Suprapubic skin (tissue), 4 donors: ENCODE measurements around the gene PACRG. TPM values are rescaled to one million over a fixed set of nuclear protein-coding genes. Genes with fewer than 3 reads are reported as not detected.

Source experiments
- DNase-seq, 2 donors: peaks; one replicate each; pipeline ENCODE4 v3.0.0-alpha.2; 2019; ENCODE audit warnings: low spot score in 2 of 2
- H3K27ac ChIP-seq: fragments of 200-600 bp; sonication (generic); one replicate; pipeline ENCODE4 v1.5.1; 2019
- H3K27me3 ChIP-seq: fragments of 200-600 bp; sonication (generic); one replicate; pipeline ENCODE4 v1.5.1; 2019
- H3K36me3 ChIP-seq: fragments of 200-600 bp; sonication (generic); one replicate; pipeline ENCODE4 v1.5.1; 2019
- H3K4me1 ChIP-seq: fragments of 200-600 bp; sonication (generic); one replicate; pipeline ENCODE4 v1.5.1; 2019
- H3K4me3 ChIP-seq: fragments of 200-600 bp; sonication (generic); one replicate; pipeline ENCODE4 v1.5.1; 2019; ENCODE audit warnings: mild to moderate bottlenecking
- H3K9me3 ChIP-seq: fragments of 200-600 bp; sonication (generic); one replicate; pipeline ENCODE4 v1.5.1; 2019
- EP300 ChIP-seq: sonication (generic); formaldehyde crosslinking; IDR thresholded peaks from one replicate; pipeline ENCODE4 v1.6.1; 2017; ENCODE audit warnings: antibody characterized with exemption
- POLR2A ChIP-seq, 2 donors: fragments of 450-650 bp; IDR thresholded peaks; one replicate each; pipeline ENCODE4 v1.6.1; 2017; ENCODE audit warnings: antibody characterized with exemption in 2 of 2, mild to moderate bottlenecking in 2 of 2, moderate library complexity in 2 of 2
- POLR2AphosphoS5 ChIP-seq, 3 donors: sonication (generic); formaldehyde crosslinking; IDR thresholded peaks; one replicate each; pipeline ENCODE4 v1.6.1; 2017; ENCODE audit warnings: antibody characterized with exemption in 3 of 3
- WGBS: methylation state at CpG from one replicate; pipeline ENCODE4 v1.1.5; 2018; 5-methylcytosine and 5-hydroxymethylcytosine counted together
- total RNA-seq, 4 donors: library from RNA; depleted of rRNA; stranded (reverse); fragments of >200 nt; gene quantifications; one replicate each; pipeline ENCODE4 v1.1.0, GENCODE V29; 2016
- TF ChIP-seq, protein P1 (sequence below), 2 donors: fragments of 200-600 bp in 1 of 2; fragments of 450-650 bp in 1 of 2; sonication (generic) in 1 of 2; IDR thresholded peaks; one replicate each; pipeline ENCODE4 v1.5.1; 2016 to 2019; ENCODE audit warnings: antibody characterized with exemption in 2 of 2, mild to moderate bottlenecking in 1 of 2, moderate library complexity in 1 of 2

PACRG gene
- total RNA-seq, 4 donors from 2014 or later, result 1.1 to 2.3 (median 2.0) TPM

DNA sequence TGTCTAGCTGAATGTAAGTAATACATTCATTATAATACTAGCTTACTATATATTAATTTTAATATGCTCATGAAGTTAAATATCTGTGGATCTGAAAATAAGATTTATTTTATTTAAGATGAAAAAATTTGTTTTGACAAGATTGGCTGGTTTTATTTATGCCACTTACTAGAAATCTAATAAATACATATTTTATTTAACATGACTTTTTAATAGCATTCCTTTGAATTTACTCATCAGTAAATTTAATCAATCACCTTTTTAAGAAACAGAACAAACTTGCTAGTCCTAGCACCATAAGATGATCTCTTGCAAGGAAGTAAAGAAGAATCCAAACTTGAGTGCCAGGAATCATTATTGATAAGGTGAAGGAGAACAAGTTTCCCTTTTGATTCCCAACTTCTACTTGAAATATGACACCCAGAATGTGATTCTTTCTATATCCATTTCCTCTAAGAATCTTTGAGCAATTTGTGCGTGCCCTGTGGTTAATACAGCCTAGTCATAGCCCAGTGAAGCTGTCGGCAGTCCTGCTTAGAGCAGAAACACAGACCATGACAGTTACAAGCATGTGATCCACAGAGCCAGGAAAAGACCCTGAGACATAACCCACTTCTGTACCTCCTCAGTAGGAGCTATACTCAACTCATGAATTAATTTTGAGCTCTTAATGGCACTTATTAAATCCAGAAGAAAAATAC is 404.4 kb downstream of the PACRG start:
- H3K9me3 ChIP-seq, result no peaks in the 10 kb centered on the region
- no peaks in the 10 kb centered on the region for H3K4me1 ChIP-seq
- H3K4me3 ChIP-seq, result no peak overlapping the region
- no peak for DNase-seq
- 58% methylated on average over 2 of the region's 2 CpGs for WGBS
- no peaks in the 10 kb centered on the region for H3K36me3 ChIP-seq
- H3K27ac ChIP-seq, result no peak overlapping the region
- H3K27me3 ChIP-seq, result no peaks in the 10 kb centered on the region
- TF ChIP-seq POLR2A (IDR thresholded peaks at IDR 0.05) (no peak), EP300 (no peak), POLR2AphosphoS5 (IDR thresholded peaks at IDR 0.05) (no peak)
- TF ChIP-seq, protein P1, sequence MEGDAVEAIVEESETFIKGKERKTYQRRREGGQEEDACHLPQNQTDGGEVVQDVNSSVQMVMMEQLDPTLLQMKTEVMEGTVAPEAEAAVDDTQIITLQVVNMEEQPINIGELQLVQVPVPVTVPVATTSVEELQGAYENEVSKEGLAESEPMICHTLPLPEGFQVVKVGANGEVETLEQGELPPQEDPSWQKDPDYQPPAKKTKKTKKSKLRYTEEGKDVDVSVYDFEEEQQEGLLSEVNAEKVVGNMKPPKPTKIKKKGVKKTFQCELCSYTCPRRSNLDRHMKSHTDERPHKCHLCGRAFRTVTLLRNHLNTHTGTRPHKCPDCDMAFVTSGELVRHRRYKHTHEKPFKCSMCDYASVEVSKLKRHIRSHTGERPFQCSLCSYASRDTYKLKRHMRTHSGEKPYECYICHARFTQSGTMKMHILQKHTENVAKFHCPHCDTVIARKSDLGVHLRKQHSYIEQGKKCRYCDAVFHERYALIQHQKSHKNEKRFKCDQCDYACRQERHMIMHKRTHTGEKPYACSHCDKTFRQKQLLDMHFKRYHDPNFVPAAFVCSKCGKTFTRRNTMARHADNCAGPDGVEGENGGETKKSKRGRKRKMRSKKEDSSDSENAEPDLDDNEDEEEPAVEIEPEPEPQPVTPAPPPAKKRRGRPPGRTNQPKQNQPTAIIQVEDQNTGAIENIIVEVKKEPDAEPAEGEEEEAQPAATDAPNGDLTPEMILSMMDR (IDR thresholded peaks at IDR 0.05), result no peak

DNA sequence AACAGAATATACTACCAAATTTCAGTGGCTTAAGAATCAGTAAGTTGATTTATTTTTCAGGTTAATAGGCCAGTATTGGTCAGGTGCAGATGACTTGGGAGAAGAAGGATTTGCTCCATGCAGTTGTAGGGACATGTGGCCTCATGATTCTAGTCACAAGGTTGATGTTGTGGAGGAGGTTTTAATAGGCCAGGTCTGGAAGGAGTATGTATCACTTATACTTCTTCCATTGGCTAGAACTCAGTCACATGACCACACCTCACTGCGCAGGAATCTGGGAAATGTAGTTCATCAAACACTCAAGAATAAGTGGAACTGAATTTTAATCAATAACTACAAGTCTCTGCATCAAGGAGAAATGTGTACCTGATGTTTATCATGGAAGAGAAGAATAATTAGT is 405.2 kb downstream of the PACRG start:
- no peak for DNase-seq

DNA sequence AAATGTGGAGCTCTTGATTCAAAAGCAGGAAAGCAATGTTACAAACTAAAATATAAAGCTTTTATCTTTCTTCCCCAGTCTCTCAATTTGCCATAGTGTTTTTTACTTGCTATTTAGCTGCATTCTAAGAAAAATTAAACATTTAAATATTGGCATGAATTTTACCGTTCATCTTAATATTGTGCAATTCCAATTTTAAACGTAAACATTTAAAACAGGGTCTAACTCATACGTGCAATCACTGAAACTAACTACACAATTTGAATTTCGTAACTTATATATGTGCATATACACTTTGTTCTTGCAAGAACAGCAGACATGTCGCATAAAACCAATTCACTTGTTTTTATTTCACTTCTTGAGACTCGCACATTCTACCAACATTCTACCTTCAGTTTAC is 405.9 kb downstream of the PACRG start:
- Histone ChIP-seq H3K4me3 (no peak overlapping the region), H3K27ac (no peak overlapping the region), H3K4me1 (no peaks in the 10 kb centered on the region), H3K9me3 (no peaks in the 10 kb centered on the region), H3K27me3 (no peaks in the 10 kb centered on the region), H3K36me3 (no peaks in the 10 kb centered on the region)
- no peak for TF ChIP-seq POLR2A (IDR thresholded peaks at IDR 0.05)
- TF ChIP-seq POLR2AphosphoS5 (IDR thresholded peaks at IDR 0.05), result no peak
- TF ChIP-seq, protein P1 (IDR thresholded peaks at IDR 0.05), result no peak
- TF ChIP-seq EP300, result no peak
- no peak for DNase-seq
- WGBS, result 73% methylated on average over 6 of the region's 6 CpGs

More for the DNA sequence above, 405.2 kb downstream of the PACRG start:
- TF ChIP-seq EP300 (no peak), POLR2AphosphoS5 (IDR thresholded peaks at IDR 0.05) (no peak), POLR2A (IDR thresholded peaks at IDR 0.05) (no peak)
- TF ChIP-seq, protein P1 (IDR thresholded peaks at IDR 0.05), result no peak
- no peaks in the 10 kb centered on the region for H3K36me3 ChIP-seq
- no peaks in the 10 kb centered on the region for H3K4me1 ChIP-seq
- H3K4me3 ChIP-seq, result no peak overlapping the region
- no peaks in the 10 kb centered on the region for H3K27me3 ChIP-seq
- 94% methylated on average over 1 of the region's 1 CpG for WGBS
- H3K9me3 ChIP-seq, result no peaks in the 10 kb centered on the region
- H3K27ac ChIP-seq, result no peak overlapping the region

DNA sequence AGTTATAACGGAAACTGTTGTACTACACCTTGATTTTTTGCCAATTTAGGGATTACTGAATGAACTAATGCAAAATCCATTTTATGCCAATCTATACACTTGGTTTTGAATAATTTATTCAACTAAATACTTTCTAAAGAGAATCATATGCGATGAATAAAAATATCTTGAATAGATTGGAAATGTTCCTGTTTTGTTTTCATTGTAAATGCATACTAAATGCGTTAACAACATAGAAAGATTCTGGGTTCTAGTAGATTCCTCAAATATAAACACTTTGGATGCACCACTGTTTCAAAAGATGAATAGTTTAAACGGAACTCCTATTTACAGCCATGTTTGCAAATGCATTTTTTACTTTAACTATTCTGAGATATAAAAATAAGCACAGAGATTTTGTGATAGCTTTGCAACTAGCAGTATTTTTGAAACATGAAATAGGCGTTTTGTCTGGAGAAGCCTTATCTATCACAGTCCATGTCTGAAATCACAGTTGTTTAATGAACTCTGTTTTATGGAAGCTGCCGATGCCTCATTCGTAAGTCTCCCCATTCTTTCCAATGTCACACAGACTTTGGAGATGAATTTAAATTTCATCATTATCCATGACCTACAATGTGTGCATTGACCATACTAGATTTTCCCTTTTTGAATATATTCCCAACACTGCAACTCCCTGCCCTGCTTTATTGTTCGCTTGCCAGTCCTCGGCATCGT is 409.1 kb downstream of the PACRG start:
- no peaks in the 10 kb centered on the region for H3K4me1 ChIP-seq
- TF ChIP-seq, protein P1 (IDR thresholded peaks at IDR 0.05), result no peak
- no peak for TF ChIP-seq EP300
- H3K27me3 ChIP-seq, result no peaks in the 10 kb centered on the region
- no peak for DNase-seq
- H3K27ac ChIP-seq, result no peak overlapping the region
- 82% methylated on average over 10 of the region's 10 CpGs for WGBS
- H3K4me3 ChIP-seq, result no peak overlapping the region
- H3K36me3 ChIP-seq, result no peaks in the 10 kb centered on the region
- no peaks in the 10 kb centered on the region for H3K9me3 ChIP-seq

DNA sequence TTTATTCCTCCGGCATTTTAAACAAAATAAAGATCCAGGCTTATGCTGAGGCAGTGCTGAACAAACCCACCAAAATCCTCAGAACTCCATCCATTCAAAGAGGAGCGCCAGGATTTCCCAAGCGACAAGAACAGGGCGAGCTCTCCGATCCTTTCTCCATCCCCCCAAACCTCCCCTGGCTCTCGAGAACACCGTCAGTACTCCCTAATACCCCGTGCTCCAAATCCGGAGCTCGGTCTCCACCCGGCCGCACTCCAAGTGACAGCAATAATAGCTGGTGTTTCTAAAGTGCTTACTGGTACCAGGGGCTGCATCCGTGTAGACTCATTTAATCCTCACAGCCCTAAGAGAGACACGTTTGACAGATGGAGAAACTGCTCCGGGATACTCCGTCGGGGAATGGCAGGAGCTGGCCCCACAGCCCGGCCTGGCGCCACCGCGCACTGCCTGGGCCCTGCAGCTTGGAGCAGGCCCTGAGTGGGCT is 409.7 kb downstream of the PACRG start:
- H3K27me3 ChIP-seq, result no peaks in the 10 kb centered on the region
- TF ChIP-seq POLR2AphosphoS5 (IDR thresholded peaks at IDR 0.05) (no peak), POLR2A (IDR thresholded peaks at IDR 0.05) (no peak), EP300 (no peak)
- TF ChIP-seq, protein P1 (IDR thresholded peaks at IDR 0.05), result no peak
- DNase-seq, result no peak
- H3K36me3 ChIP-seq, result no peaks in the 10 kb centered on the region
- no peaks in the 10 kb centered on the region for H3K4me1 ChIP-seq
- no peak overlapping the region for H3K27ac ChIP-seq
- 95% methylated on average over 20 of the region's 21 CpGs for WGBS
- H3K9me3 ChIP-seq, result no peaks in the 10 kb centered on the region
- H3K4me3 ChIP-seq, result no peak overlapping the region
